GM23338 (cell line): Measurements from ENCODE around the gene GJE1. TPM values are rescaled to one million over a fixed set of nuclear protein-coding genes. Genes with fewer than 3 reads are reported as not detected.

Source experiments
- ATAC-seq: fragments of 200-7000 bp; cut with Tn5 transposase; 3 replicates; pipeline ENCODE4 v1.9.1; 2020
- DNase-seq: peaks from one replicate; pipeline ENCODE4 v3.0.0-alpha.2; 2015; ENCODE audit warnings: low spot score
- H2AFZ ChIP-seq: fragments of 200-600 bp; sonication (generic); 2 replicates; pipeline ENCODE4 v1.8.0; 2016; ENCODE audit warnings: antibody characterized with exemption, mild to moderate bottlenecking, moderate library complexity
- H3F3A ChIP-seq: fragments of 200-600 bp; sonication (generic); replicated peaks from 2 replicates; pipeline ENCODE4 v1.8.0; 2017; ENCODE audit warnings: antibody characterized with exemption, mixed run types, low read depth
- H3K27ac ChIP-seq: fragments of 200-600 bp; sonication (generic); 2 replicates; pipeline ENCODE4 v1.6.1; 2016; ENCODE audit warnings: low read depth
- H3K27me3 ChIP-seq: fragments of 200-600 bp; sonication (generic); 2 replicates; pipeline ENCODE4 v1.8.0; 2016; ENCODE audit warnings: mild to moderate bottlenecking, mixed run types, moderate library complexity; ENCODE audit not compliant: insufficient read depth
- H3K36me3 ChIP-seq: fragments of 200-600 bp; sonication (generic); 2 replicates; pipeline ENCODE4 v1.8.0; 2016; ENCODE audit warnings: mild to moderate bottlenecking; ENCODE audit not compliant: insufficient read depth
- H3K4me1 ChIP-seq: fragments of 200-600 bp; sonication (generic); 2 replicates; pipeline ENCODE4 v1.8.0; 2016; ENCODE audit warnings: mild to moderate bottlenecking, moderate library complexity; ENCODE audit not compliant: insufficient read depth
- H3K4me2 ChIP-seq: fragments of 200-600 bp; sonication (generic); 2 replicates; pipeline ENCODE4 v1.7.1; 2017; ENCODE audit warnings: mixed run types
- H3K4me3 ChIP-seq: fragments of 200-600 bp; sonication (generic); 2 replicates; pipeline ENCODE4 v1.6.1; 2016; ENCODE audit warnings: mixed run types
- H3K79me2 ChIP-seq: fragments of 200-600 bp; sonication (generic); replicated peaks from 2 replicates; pipeline ENCODE4 v1.8.0; 2017; ENCODE audit warnings: mild to moderate bottlenecking; ENCODE audit not compliant: insufficient read depth
- H3K9me2 ChIP-seq: fragments of 200-600 bp; sonication (generic); 2 replicates; pipeline ENCODE4 v1.8.0; 2017; ENCODE audit not compliant: insufficient read depth
- H4K20me1 ChIP-seq: fragments of 200-600 bp; sonication (generic); replicated peaks from 2 replicates; pipeline ENCODE4 v1.8.0; 2017; ENCODE audit warnings: mild to moderate bottlenecking; ENCODE audit not compliant: insufficient read depth
- H3K27ac Mint-ChIP-seq: 2 replicates; pipeline ENCODE4 v1.8.0; 2020; ENCODE audit warnings: inconsistent platforms, mild to moderate bottlenecking, moderate library complexity, mixed read lengths
- H3K27me3 Mint-ChIP-seq: 3 replicates; pipeline ENCODE4 v1.8.0; 2022; ENCODE audit warnings: low read depth, mild to moderate bottlenecking, moderate library complexity, mixed read lengths, inconsistent platforms; ENCODE audit not compliant: insufficient read depth, poor library complexity
- H3K36me3 Mint-ChIP-seq: 3 replicates; pipeline ENCODE4 v1.8.0; 2021; ENCODE audit warnings: low read depth, mild to moderate bottlenecking, inconsistent platforms, moderate library complexity, mixed read lengths
- H3K4me1 Mint-ChIP-seq: 3 replicates; pipeline ENCODE4 v1.8.0; 2020; ENCODE audit warnings: mild to moderate bottlenecking, inconsistent platforms, mixed read lengths
- H3K4me3 Mint-ChIP-seq: 3 replicates; pipeline ENCODE4 v1.8.0; 2021; ENCODE audit warnings: moderate library complexity, mild to moderate bottlenecking, inconsistent platforms, mixed read lengths
- H3K9me3 Mint-ChIP-seq: 3 replicates; pipeline ENCODE4 v1.8.0; 2020; ENCODE audit warnings: moderate library complexity, mild to moderate bottlenecking, inconsistent platforms, mixed read lengths
- EZH2 ChIP-seq: fragments of 200-600 bp; sonication (generic); IDR thresholded peaks from one replicate; pipeline ENCODE4 v1.8.0; 2017; ENCODE audit warnings: antibody characterized with exemption, mild to moderate bottlenecking, low read depth; ENCODE audit not compliant: unreplicated experiment
- STAT1 ChIP-seq: IDR thresholded peaks from one replicate; pipeline ENCODE4 v1.6.1; 2016; ENCODE audit warnings: antibody characterized with exemption; ENCODE audit not compliant: unreplicated experiment
- ZNF114 ChIP-seq: fragments of 250-450 bp; sonication (Bioruptor Pico); IDR thresholded peaks from 2 replicates; pipeline ENCODE4 v1.5.0; 2020; ENCODE audit warnings: mild to moderate bottlenecking, moderate library complexity
- ZNF331 ChIP-seq: fragments of 250-450 bp; sonication (Bioruptor Pico); IDR thresholded peaks from 2 replicates; pipeline ENCODE4 v1.5.0; 2020; ENCODE audit warnings: low read depth, mild to moderate bottlenecking, moderate library complexity
- ZNF462 ChIP-seq: fragments of 250-450 bp; sonication (Bioruptor Pico); IDR thresholded peaks from 2 replicates; pipeline ENCODE4 v1.5.0; 2020; ENCODE audit warnings: mild to moderate bottlenecking, moderate library complexity
- polyA plus RNA-seq: library from polyadenylated mRNA; unstranded; fragments of >200 nt; fragmentation: Nextera tagmentation; extraction: Ambion mirVana; gene quantifications from 2 replicates; pipeline ENCODE4 v1.2.1, GENCODE V29; 2016
- total RNA-seq: library from RNA; depleted of rRNA; stranded (reverse); fragments of >200 nt; shearing (Covaris generic); gene quantifications from 2 replicates; pipeline ENCODE4 v1.2.3, GENCODE V29; 2014
- TF ChIP-seq, protein P1 (sequence below): IDR thresholded peaks from one replicate; pipeline ENCODE4 v1.6.1; 2018; ENCODE audit warnings: antibody characterized with exemption; ENCODE audit not compliant: unreplicated experiment

The GJE1 gene
- total and polyA plus RNA-seq, 2 experiments from 2014 or later, result not detected

DNA sequence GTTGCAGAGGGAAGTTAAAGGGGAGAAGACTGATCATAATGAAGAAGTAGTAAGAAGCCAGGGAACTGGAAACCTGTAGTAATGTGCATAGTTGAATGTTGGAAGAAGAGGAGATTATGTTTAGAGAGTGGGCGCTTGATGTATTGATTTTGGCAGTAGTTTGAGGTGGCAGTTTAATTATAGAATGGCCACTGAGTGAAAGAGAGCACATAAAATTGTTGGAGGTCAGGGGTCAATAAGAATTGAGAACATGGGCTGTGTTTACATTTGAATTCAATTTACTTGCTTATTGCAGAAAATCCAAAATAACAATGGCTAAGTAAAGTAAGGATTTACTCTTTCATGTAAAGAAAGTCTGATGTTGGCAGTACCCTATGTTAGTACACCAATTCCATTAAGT is 30.1 kb downstream of the GJE1 start (continued):
- no peak for TF ChIP-seq ZNF462

DNA sequence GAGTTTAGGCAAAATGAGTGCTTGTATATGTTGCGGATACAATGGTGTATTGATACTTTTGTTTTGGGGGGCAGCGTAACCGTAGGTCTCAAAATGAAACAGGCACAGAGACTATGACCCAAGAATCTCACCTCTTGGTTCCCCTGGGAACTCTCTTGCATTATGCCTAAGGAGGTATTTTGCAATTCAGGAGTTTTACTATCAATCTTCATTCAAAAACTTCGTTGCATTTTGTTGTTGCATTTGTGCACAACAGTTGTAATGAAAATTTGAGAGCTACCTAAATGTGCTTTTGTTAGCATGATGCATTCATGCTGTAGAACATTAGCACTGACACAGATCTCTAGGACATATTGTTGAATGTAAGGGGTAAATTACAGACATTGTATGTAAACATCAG is 32.5 kb downstream of the GJE1 start:
- Mint-ChIP-seq H3K27ac (0 out of 2 replicates have a peak overlapping the region, but pooled peaks have one; percentile 37), H3K4me1 (peaks cover 18% of the 10 kb centered on the region), H3K36me3 (peaks cover 14% of the 10 kb centered on the region; the same call in 2 of the 3 replicates), H3K27me3 (no peaks in the 10 kb centered on the region), H3K4me3 (no peak overlapping the region), H3K9me3 (no peaks in the 10 kb centered on the region)
- TF ChIP-seq, protein P1, sequence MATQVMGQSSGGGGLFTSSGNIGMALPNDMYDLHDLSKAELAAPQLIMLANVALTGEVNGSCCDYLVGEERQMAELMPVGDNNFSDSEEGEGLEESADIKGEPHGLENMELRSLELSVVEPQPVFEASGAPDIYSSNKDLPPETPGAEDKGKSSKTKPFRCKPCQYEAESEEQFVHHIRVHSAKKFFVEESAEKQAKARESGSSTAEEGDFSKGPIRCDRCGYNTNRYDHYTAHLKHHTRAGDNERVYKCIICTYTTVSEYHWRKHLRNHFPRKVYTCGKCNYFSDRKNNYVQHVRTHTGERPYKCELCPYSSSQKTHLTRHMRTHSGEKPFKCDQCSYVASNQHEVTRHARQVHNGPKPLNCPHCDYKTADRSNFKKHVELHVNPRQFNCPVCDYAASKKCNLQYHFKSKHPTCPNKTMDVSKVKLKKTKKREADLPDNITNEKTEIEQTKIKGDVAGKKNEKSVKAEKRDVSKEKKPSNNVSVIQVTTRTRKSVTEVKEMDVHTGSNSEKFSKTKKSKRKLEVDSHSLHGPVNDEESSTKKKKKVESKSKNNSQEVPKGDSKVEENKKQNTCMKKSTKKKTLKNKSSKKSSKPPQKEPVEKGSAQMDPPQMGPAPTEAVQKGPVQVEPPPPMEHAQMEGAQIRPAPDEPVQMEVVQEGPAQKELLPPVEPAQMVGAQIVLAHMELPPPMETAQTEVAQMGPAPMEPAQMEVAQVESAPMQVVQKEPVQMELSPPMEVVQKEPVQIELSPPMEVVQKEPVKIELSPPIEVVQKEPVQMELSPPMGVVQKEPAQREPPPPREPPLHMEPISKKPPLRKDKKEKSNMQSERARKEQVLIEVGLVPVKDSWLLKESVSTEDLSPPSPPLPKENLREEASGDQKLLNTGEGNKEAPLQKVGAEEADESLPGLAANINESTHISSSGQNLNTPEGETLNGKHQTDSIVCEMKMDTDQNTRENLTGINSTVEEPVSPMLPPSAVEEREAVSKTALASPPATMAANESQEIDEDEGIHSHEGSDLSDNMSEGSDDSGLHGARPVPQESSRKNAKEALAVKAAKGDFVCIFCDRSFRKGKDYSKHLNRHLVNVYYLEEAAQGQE, result no peak
- no peak for TF ChIP-seq EZH2
- no peak for TF ChIP-seq STAT1
- no peak for TF ChIP-seq ZNF114 (CRISPR knock-in tag)
- no peak for TF ChIP-seq ZNF331 (CRISPR knock-in tag)
- DNase-seq (no peak), ATAC-seq (no peak)
- Histone ChIP-seq H3K27me3 (no peaks in the 10 kb centered on the region), H4K20me1 (peaks cover 12% of the 10 kb centered on the region), H3K4me3 (no peak overlapping the region), H3K79me2 (peaks cover 57% of the 10 kb centered on the region), H3K9me2 (no peaks in the 10 kb centered on the region), H2AFZ (no peak overlapping the region), H3K27ac (no peak overlapping the region), H3K4me2 (no peak overlapping the region), H3K36me3 (peaks cover 6% of the 10 kb centered on the region; the same call in 1 of the 2 replicates), H3K4me1 (no peaks in the 10 kb centered on the region), H3F3A (no peaks in the 10 kb centered on the region)
